ENCODE measurements around the gene TIMP1.

DNA sequence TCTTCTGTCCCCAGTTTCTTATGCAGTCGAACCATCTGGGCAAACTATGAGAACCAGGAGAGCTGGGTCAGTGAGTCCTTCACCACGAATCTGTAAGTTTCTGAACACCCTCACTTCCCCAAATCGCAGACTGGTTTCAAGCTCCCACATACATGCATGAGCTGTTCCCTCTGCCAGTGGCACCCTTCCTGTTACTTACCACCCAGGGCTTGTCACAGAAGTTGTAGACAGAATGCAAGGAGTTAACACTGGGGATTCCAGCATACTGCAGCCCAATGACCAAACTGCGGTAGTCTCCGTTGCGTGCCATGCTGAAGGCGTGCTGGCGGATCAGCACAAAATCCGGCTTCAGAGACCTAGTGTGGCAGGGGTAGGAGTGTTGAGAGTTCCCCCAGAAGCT lies 22.8 kb downstream of the TIMP1 start:
- TF ChIP-seq RFX1 (IDR thresholded peaks at IDR 0.05) (no peak), ARNT (IDR thresholded peaks at IDR 0.05) (no peak), CBFB (CRISPR knock-in tag; IDR thresholded peaks at IDR 0.05) (no peak), SUZ12 (IDR thresholded peaks at IDR 0.05; ENCODE audit: low read depth, low read length) (no peak), RXRB (CRISPR knock-in tag; IDR thresholded peaks at IDR 0.05; ENCODE audit: borderline replicate concordance) (no peak), USF2 (IDR thresholded peaks at IDR 0.05; ENCODE audit: low read depth, low read length) (no peak), USF2 (CRISPR knock-in tag; IDR thresholded peaks at IDR 0.05; ENCODE audit: borderline replicate concordance) (no peak), ZNF207 (IDR thresholded peaks at IDR 0.05; ENCODE audit: borderline replicate concordance) (no peak)
- TF ChIP-seq, protein P1, sequence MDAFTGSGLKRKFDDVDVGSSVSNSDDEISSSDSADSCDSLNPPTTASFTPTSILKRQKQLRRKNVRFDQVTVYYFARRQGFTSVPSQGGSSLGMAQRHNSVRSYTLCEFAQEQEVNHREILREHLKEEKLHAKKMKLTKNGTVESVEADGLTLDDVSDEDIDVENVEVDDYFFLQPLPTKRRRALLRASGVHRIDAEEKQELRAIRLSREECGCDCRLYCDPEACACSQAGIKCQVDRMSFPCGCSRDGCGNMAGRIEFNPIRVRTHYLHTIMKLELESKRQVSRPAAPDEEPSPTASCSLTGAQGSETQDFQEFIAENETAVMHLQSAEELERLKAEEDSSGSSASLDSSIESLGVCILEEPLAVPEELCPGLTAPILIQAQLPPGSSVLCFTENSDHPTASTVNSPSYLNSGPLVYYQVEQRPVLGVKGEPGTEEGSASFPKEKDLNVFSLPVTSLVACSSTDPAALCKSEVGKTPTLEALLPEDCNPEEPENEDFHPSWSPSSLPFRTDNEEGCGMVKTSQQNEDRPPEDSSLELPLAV (CRISPR knock-in tag; conservative IDR thresholded peaks at IDR 0.05; ENCODE audit: low read depth) = no peak
- TF ChIP-seq, protein P2, sequence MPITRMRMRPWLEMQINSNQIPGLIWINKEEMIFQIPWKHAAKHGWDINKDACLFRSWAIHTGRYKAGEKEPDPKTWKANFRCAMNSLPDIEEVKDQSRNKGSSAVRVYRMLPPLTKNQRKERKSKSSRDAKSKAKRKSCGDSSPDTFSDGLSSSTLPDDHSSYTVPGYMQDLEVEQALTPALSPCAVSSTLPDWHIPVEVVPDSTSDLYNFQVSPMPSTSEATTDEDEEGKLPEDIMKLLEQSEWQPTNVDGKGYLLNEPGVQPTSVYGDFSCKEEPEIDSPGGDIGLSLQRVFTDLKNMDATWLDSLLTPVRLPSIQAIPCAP (CRISPR knock-in tag; IDR thresholded peaks at IDR 0.05; ENCODE audit: low read depth) = no peak

Data from HepG2 (cell line).